Naive thymus-derived CD4-positive, alpha-beta T cell (primary cell): Measurements from ENCODE around the gene OSBPL6. TPM values are rescaled to one million over a fixed set of nuclear protein-coding genes. Genes with fewer than 3 reads are reported as not detected.

Source experiments
- ATAC-seq: fragments of 150-1000 bp; cut with Tn5 transposase; 2 replicates; pipeline ENCODE4 v1.10.0; 2021; ENCODE audit warnings: mild to moderate bottlenecking, moderate library complexity
- CTCF ChIA-PET: fragments of 350-600 bp; sonication (Branson Sonifier 250); formaldehyde crosslinking; loops from one replicate; lab custom pipeline; 2021; ENCODE audit warnings: antibody characterized with exemption; lab: Charles Lee
- POLR2A ChIA-PET: fragments of 350-600 bp; sonication (Branson Sonifier 250); formaldehyde crosslinking; loops from one replicate; lab custom pipeline; 2021; ENCODE audit warnings: antibody characterized with exemption, inconsistent platforms; lab: Charles Lee
- DNase-seq, 9 donors: peaks; one replicate each; pipeline versions ENCODE4 v3.0.0 to v3.0.0-alpha.2; 2020 to 2022; ENCODE audit warnings: mixed read lengths in 1 of 9
- H3K27ac ChIP-seq: one replicate; pipeline ENCODE4 v1.7.0; 2013; ENCODE audit warnings: mild to moderate bottlenecking, low read depth, low read length, moderate library complexity
- H3K27me3 ChIP-seq, 2 donors: one replicate each; pipeline ENCODE4 v1.7.0; 2013; ENCODE audit warnings: low read length in 2 of 2, mild to moderate bottlenecking in 2 of 2, moderate library complexity in 2 of 2; ENCODE audit not compliant: control insufficient read depth in 2 of 2, insufficient read depth in 2 of 2
- H3K36me3 ChIP-seq, 3 experiments: 1 replicate in 2 of 3; 2 replicates in 1 of 3; pipeline ENCODE4 v1.7.0; 2013; ENCODE audit warnings: low read length in 3 of 3, mild to moderate bottlenecking in 3 of 3, moderate library complexity in 1 of 3; ENCODE audit not compliant: insufficient read depth in 3 of 3, control insufficient read depth in 2 of 3
- H3K4me1 ChIP-seq, 2 donors: one replicate each; pipeline ENCODE4 v1.7.0; 2013; ENCODE audit warnings: low read length in 2 of 2, mild to moderate bottlenecking in 2 of 2, moderate library complexity in 1 of 2; ENCODE audit not compliant: control insufficient read depth in 2 of 2, insufficient read depth in 2 of 2
- H3K4me3 ChIP-seq: 2 replicates; pipeline ENCODE4 v1.7.0; 2013; ENCODE audit warnings: mild to moderate bottlenecking, low read length
- H3K9me3 ChIP-seq, 3 experiments: 1 replicate in 2 of 3; 2 replicates in 1 of 3; pipeline ENCODE4 v1.7.0; 2013; ENCODE audit warnings: low read length in 3 of 3; ENCODE audit not compliant: control insufficient read depth in 2 of 3
- H3K27ac Mint-ChIP-seq, 9 donors: one replicate each; pipeline ENCODE4 v1.8.0; 2020 to 2022; ENCODE audit warnings: mixed read lengths in 9 of 9, mild to moderate bottlenecking in 8 of 9, moderate library complexity in 5 of 9, inconsistent platforms in 2 of 9
- H3K27me3 Mint-ChIP-seq, 5 donors: one replicate each; pipeline ENCODE4 v1.8.0; 2021 to 2022; ENCODE audit warnings: mixed read lengths in 5 of 5, mild to moderate bottlenecking in 1 of 5
- H3K36me3 Mint-ChIP-seq, 5 donors: one replicate each; pipeline ENCODE4 v1.8.0; 2020 to 2022; ENCODE audit warnings: mixed read lengths in 5 of 5, mild to moderate bottlenecking in 3 of 5, inconsistent platforms in 1 of 5
- H3K4me1 Mint-ChIP-seq, 7 donors: one replicate each; pipeline ENCODE4 v1.8.0; 2020 to 2022; ENCODE audit warnings: mixed read lengths in 7 of 7, mild to moderate bottlenecking in 3 of 7, inconsistent platforms in 1 of 7
- H3K4me3 Mint-ChIP-seq, 10 donors: one replicate each; pipeline ENCODE4 v1.8.0; 2020 to 2022; ENCODE audit warnings: mild to moderate bottlenecking in 10 of 10, mixed read lengths in 10 of 10, moderate library complexity in 6 of 10, inconsistent platforms in 2 of 10
- H3K9me3 Mint-ChIP-seq, 11 donors: one replicate each; pipeline ENCODE4 v1.8.0; 2020 to 2022; ENCODE audit warnings: mixed read lengths in 11 of 11, mild to moderate bottlenecking in 4 of 11, inconsistent platforms in 1 of 11, moderate library complexity in 1 of 11
- intact Hi-C, 2 donors: fragments of 100-400 bp; cut with micrococcal nuclease; formaldehyde crosslinking; loops; one replicate each; pipeline ENCODE4 v1.15.1; 2023
- polyA plus RNA-seq, 2 donors: library from polyadenylated mRNA; unstranded; fragments of 300-500 nt; fragmentation: Illumina TruSeq; gene quantifications; one replicate each; pipeline ENCODE4 v1.2.3, GENCODE V29; 2021
- total RNA-seq, 6 experiments: library from RNA in 5 of 6; stranded (reverse) in 5 of 6; gene quantifications; 1 replicate in 5 of 6; 2 replicates in 1 of 6; pipeline ENCODE4 v1.2.3 and lab custom pipeline; 2021 to 2026

OSBPL6 gene
- total and polyA plus RNA-seq, 7 experiments from 2014 or later = 0.05 to 1.1 (median 0.48) TPM; not detected in 2

- no peak for DNase-seq
- Histone ChIP-seq H3K27ac (no peak overlapping the region), H3K4me1 (no peaks in the 10 kb centered on the region), H3K27me3 (peaks cover 0 to 5% of the 10 kb centered on the region in 2 donors), H3K9me3 (no peaks in the 10 kb centered on the region), H3K4me3 (no peak overlapping the region), H3K36me3 (no peaks in the 10 kb centered on the region)
- Mint-ChIP-seq H3K27me3 (peaks cover 34 to 44% (median 41%) of the 10 kb centered on the region in 5 donors), H3K4me1 (peaks cover 0 to 5% (median 4%) of the 10 kb centered on the region in 7 donors), H3K27ac (no peak overlapping the region), H3K36me3 (no peaks in the 10 kb centered on the region), H3K4me3 (no peak overlapping the region), H3K9me3 (peaks cover 0 to 4% (median 0%) of the 10 kb centered on the region in 11 donors)
- ChIA-PET CTCF (no interaction called here), POLR2A (no interaction called here)
- no peak for ATAC-seq
- intact Hi-C loops = no loop called here
These were observed 8.6 kb downstream of the OSBPL6 start for GRCh38 chr2:178202927-178203326.

- H3K27me3 Mint-ChIP-seq = peaks cover 30 to 43% (median 39%) of the 10 kb centered on the region in 5 donors
- Histone ChIP-seq H3K27me3 (peaks cover 0 to 5% of the 10 kb centered on the region in 2 donors), H3K36me3 (no peaks in the 10 kb centered on the region), H3K4me1 (no peaks in the 10 kb centered on the region), H3K9me3 (no peaks in the 10 kb centered on the region), H3K4me3 (no peak overlapping the region), H3K27ac (no peak overlapping the region)
- peaks cover 0 to 2% (median 0%) of the 10 kb centered on the region in 11 donors for H3K9me3 Mint-ChIP-seq
- ChIA-PET CTCF (no interaction called here), POLR2A (no interaction called here)
- DNase-seq = no peak
- H3K4me3 Mint-ChIP-seq = no peak overlapping the region
- intact Hi-C loops = no loop called here
- H3K36me3 Mint-ChIP-seq = no peaks in the 10 kb centered on the region
- ATAC-seq = no peak
- H3K4me1 Mint-ChIP-seq = peaks cover 0 to 6% (median 5%) of the 10 kb centered on the region in 7 donors
- H3K27ac Mint-ChIP-seq = no peak overlapping the region
These were observed 10.7 kb downstream of the OSBPL6 start for GRCh38 chr2:178204977-178205376.

GRCh38 chr2:178205853-178206521, 11.7 kb downstream of the OSBPL6 start:
- Histone ChIP-seq H3K27ac (no peak overlapping the region), H3K4me1 (no peaks in the 10 kb centered on the region), H3K27me3 (peaks cover 0 to 5% of the 10 kb centered on the region in 2 donors), H3K9me3 (no peaks in the 10 kb centered on the region), H3K4me3 (no peak overlapping the region), H3K36me3 (no peaks in the 10 kb centered on the region)
- H3K36me3 Mint-ChIP-seq = no peaks in the 10 kb centered on the region
- no peak for DNase-seq
- peaks cover 0 to 6% (median 5%) of the 10 kb centered on the region in 7 donors for H3K4me1 Mint-ChIP-seq
- intact Hi-C loops = no loop called here
- H3K9me3 Mint-ChIP-seq = peaks cover 0 to 2% (median 0%) of the 10 kb centered on the region in 11 donors
- H3K4me3 Mint-ChIP-seq = no peak overlapping the region
- POLR2A ChIA-PET = no interaction called here
- ATAC-seq = no peak
- H3K27me3 Mint-ChIP-seq = peaks cover 30 to 43% (median 38%) of the 10 kb centered on the region in 5 donors
- no peak overlapping the region for H3K27ac Mint-ChIP-seq
- CTCF ChIA-PET = no interaction called here

- Mint-ChIP-seq H3K4me3 (no peak overlapping the region), H3K4me1 (peaks cover 0 to 4% (median 0%) of the 10 kb centered on the region in 7 donors), H3K36me3 (peaks cover 0 to 5% (median 0%) of the 10 kb centered on the region in 5 donors), H3K27ac (no peak overlapping the region), H3K9me3 (peaks cover 0 to 2% (median 0%) of the 10 kb centered on the region in 11 donors), H3K27me3 (peaks cover 38 to 49% (median 47%) of the 10 kb centered on the region in 5 donors)
- ChIA-PET POLR2A (no interaction called here), CTCF (no interaction called here)
- ATAC-seq (no peak), DNase-seq (no peak)
- no peaks in the 10 kb centered on the region for H3K4me1 ChIP-seq
- no peaks in the 10 kb centered on the region for H3K27me3 ChIP-seq
- no peaks in the 10 kb centered on the region for H3K9me3 ChIP-seq
- H3K4me3 ChIP-seq = no peak overlapping the region
- intact Hi-C loops = no loop called here
- no peaks in the 10 kb centered on the region for H3K36me3 ChIP-seq
- no peak overlapping the region for H3K27ac ChIP-seq
These were observed 14.0 kb downstream of the OSBPL6 start for GRCh38 chr2:178208336-178208735.

GRCh38 chr2:178208817-178209216, 14.5 kb downstream of the OSBPL6 start:
- Mint-ChIP-seq H3K4me3 (no peak overlapping the region), H3K27me3 (peaks cover 35 to 54% (median 49%) of the 10 kb centered on the region in 5 donors), H3K9me3 (peaks cover 0 to 2% (median 0%) of the 10 kb centered on the region in 11 donors), H3K36me3 (peaks cover 0 to 7% (median 0%) of the 10 kb centered on the region in 5 donors), H3K4me1 (peaks cover 0 to 4% (median 0%) of the 10 kb centered on the region in 7 donors), H3K27ac (no peak overlapping the region)
- Histone ChIP-seq H3K27ac (no peak overlapping the region), H3K4me3 (no peak overlapping the region), H3K9me3 (no peaks in the 10 kb centered on the region), H3K27me3 (no peaks in the 10 kb centered on the region), H3K4me1 (no peaks in the 10 kb centered on the region), H3K36me3 (no peaks in the 10 kb centered on the region)
- ChIA-PET POLR2A (no interaction called here), CTCF (interaction anchor here (0.7 kb wide), 1 partner anchor 25 kb away, joined by 4 read pairs; no protein-coding TSS in a partner anchor)
- ATAC-seq (no peak), DNase-seq (no peak)
- intact Hi-C loops = no loop called here

GRCh38 chr2:178211460-178211859, 17.1 kb downstream of the OSBPL6 start:
- peaks cover 0 to 3% (median 0%) of the 10 kb centered on the region in 11 donors for H3K9me3 Mint-ChIP-seq
- ATAC-seq (no peak), DNase-seq (no peak)
- CTCF ChIA-PET = no interaction called here
- no peak overlapping the region for H3K4me3 Mint-ChIP-seq
- H3K27ac Mint-ChIP-seq = no peak overlapping the region
- H3K4me3 ChIP-seq = no peak overlapping the region
- H3K36me3 Mint-ChIP-seq = peaks cover 0 to 7% (median 0%) of the 10 kb centered on the region in 5 donors
- no peaks in the 10 kb centered on the region for H3K9me3 ChIP-seq
- no peaks in the 10 kb centered on the region for H3K36me3 ChIP-seq
- H3K4me1 Mint-ChIP-seq = peaks cover 0 to 4% (median 0%) of the 10 kb centered on the region in 7 donors
- H3K27me3 ChIP-seq = no peaks in the 10 kb centered on the region
- POLR2A ChIA-PET = no interaction called here
- H3K4me1 ChIP-seq = no peaks in the 10 kb centered on the region
- peaks cover 31 to 57% (median 44%) of the 10 kb centered on the region in 5 donors for H3K27me3 Mint-ChIP-seq
- intact Hi-C loops = loop anchor here in 1 of 2 donors (5.0 kb wide), 1 partner anchor 586 kb away; no protein-coding TSS in a partner anchor
- H3K27ac ChIP-seq = no peak overlapping the region
